ENCODE data around the gene LRRC3. TPM values are rescaled to one million over a fixed set of nuclear protein-coding genes. Genes with fewer than 3 reads are reported as not detected.
A peak's percentile ranks its signal among the peaks of the same experiment; 100 is the strongest.

LRRC3 gene
- total and polyA plus RNA-seq, 2 of the 8 experiments (the other 6 are each of a cell fraction or from before 2014, with no cell fraction given), result 3.1 to 5.4 TPM

DNA sequence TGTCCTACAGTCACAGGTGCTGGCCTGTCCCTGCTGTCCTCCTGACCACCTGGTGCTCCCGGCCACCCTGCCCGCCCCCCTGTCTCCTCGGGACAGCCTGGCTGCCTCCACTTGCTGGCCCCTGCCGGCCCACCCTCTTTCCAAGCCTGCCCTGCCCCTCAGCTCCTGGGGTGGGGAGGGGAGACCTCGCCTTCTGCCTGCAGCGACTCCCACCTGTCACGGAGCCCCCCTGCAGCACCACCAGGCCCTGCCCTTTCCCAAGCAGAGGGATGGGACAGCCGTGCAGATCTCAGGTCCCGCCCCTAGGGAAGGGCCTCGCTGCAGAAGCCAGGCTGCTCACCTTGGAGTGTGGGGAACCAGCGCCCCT, 7.5 kb downstream of the LRRC3 start:
- Histone ChIP-seq H2AK5ac (ENCODE audit: low read depth, low read length) (no peak overlapping the region), H3K36me3 (ENCODE audit: control insufficient read depth in 2 of 4, insufficient read depth in 4 of 4, low read length in 3 of 4) (no peaks in the 10 kb centered on the region), H4K91ac (replicated peaks; ENCODE audit: insufficient read length, low read length) (no peak overlapping the region), H4K5ac (ENCODE audit: insufficient read length, low read depth, low read length) (no peak overlapping the region), H3K4me2 (ENCODE audit: insufficient read depth in 1 of 2, low read depth in 2 of 2, low read length in 2 of 2) (no peak overlapping the region), H3K9me3 (ENCODE audit: insufficient read depth in 2 of 2, low read depth in 1 of 2, low read length in 1 of 2) (no peaks in the 10 kb centered on the region), H3K4me3 (ENCODE audit: extremely low read depth in 1 of 4, insufficient read depth in 2 of 4, low read depth in 3 of 4, low read length in 4 of 4) (no peak overlapping the region), H2BK120ac (replicated peaks; ENCODE audit: low read depth, low read length) (no peak overlapping the region), H3K79me1 (ENCODE audit: low read depth, low read length) (no peaks in the 10 kb centered on the region), H4K20me1 (replicated peaks in 1 of 2; ENCODE audit: control insufficient read depth in 1 of 2, insufficient read depth in 2 of 2, low read length in 2 of 2) (peaks cover 0 to 3% of the 10 kb centered on the region in 2 experiments), H3K27me3 (replicated peaks in 1 of 4; ENCODE audit: control insufficient read depth in 3 of 4, extremely low read depth in 1 of 4, insufficient read depth in 3 of 4, low read length in 3 of 4) (no peaks in the 10 kb centered on the region), H3K4ac (replicated peaks; ENCODE audit: insufficient read length, low read depth, low read length) (no peak overlapping the region), H2BK12ac (ENCODE audit: low read depth, low read length) (0 out of 2 replicates have a peak overlapping the region, but pooled peaks have one; percentile 27), H3K18ac (ENCODE audit: extremely low read depth, low read length) (no peak overlapping the region), H4K8ac (ENCODE audit: extremely low read depth, insufficient read depth, low read length) (0 out of 2 replicates have a peak overlapping the region, but pooled peaks have one; percentile 25), H2AFZ (ENCODE audit: low read length) (no peak overlapping the region), H3K27ac (ENCODE audit: low read depth, low read length) (no peak overlapping the region), H3K23me2 (ENCODE audit: low read depth, low read length) (no peaks in the 10 kb centered on the region; the same call in 1 of the 2 replicates), H2BK20ac (ENCODE audit: low read length) (no peak overlapping the region), H3K79me2 (ENCODE audit: control insufficient read depth in 1 of 2, insufficient read depth in 2 of 2, low read length in 2 of 2) (no peaks in the 10 kb centered on the region), H3K14ac (ENCODE audit: insufficient read length) (no peak overlapping the region), H2BK15ac (ENCODE audit: low read length) (no peak overlapping the region), H2BK5ac (ENCODE audit: low read depth, low read length) (0 out of 2 replicates have a peak overlapping the region, but pooled peaks have one; percentile 44), H3K23ac (ENCODE audit: insufficient read length) (no peak overlapping the region), H3K9ac (replicated peaks in 1 of 4; ENCODE audit: extremely low read depth in 1 of 4, low read depth in 3 of 4, low read length in 3 of 4) (no peak overlapping the region), H3K4me1 (replicated peaks in 1 of 4; ENCODE audit: control insufficient read depth in 3 of 4, insufficient read depth in 4 of 4, low read length in 3 of 4) (peaks cover 0 to 2% (median 0%) of the 10 kb centered on the region in 4 experiments; a peak in 2 of 7 replicates), H3K56ac (replicated peaks; ENCODE audit: insufficient read length, low read depth, low read length) (no peak overlapping the region)
- no peak for FAIRE-seq
- ChIA-PET POLR2A (ENCODE audit: partially characterized antibody) (interaction anchor here (1.3 kb wide), 1 partner anchor 13 kb away, joined by 3 read pairs; no protein-coding TSS in a partner anchor), CTCF (ENCODE audit: partially characterized antibody) (interaction anchor here (1.1 kb wide), 1 partner anchor 20 kb away, joined by 3 read pairs; no protein-coding TSS in a partner anchor)
- DNase-seq (ENCODE audit: low read depth in 1 of 2, low spot score in 2 of 2), result no peak
- 69% methylated on average over 11 of the region's 11 CpGs; no CpG with 5 or more reads in 1 of the 2 experiments for WGBS, 2 experiments (ENCODE audit: extremely low coverage in 1 of 2, insufficient coverage in 1 of 2, insufficient read length in 1 of 2, insufficient replicate concordance in 2 of 2, low coverage in 1 of 2, low lambda C conversion rate in 2 of 2, missing lambda C conversion rate in 1 of 2)
- TF ChIP-seq TEAD4 (IDR thresholded peaks at IDR 0.05; ENCODE audit: low read depth, low read length), result no peak
- TF ChIP-seq PHF8 (conservative IDR thresholded peaks at IDR 0.05; ENCODE audit: low read depth, low read length), result no peak
- TF ChIP-seq, protein P1, sequence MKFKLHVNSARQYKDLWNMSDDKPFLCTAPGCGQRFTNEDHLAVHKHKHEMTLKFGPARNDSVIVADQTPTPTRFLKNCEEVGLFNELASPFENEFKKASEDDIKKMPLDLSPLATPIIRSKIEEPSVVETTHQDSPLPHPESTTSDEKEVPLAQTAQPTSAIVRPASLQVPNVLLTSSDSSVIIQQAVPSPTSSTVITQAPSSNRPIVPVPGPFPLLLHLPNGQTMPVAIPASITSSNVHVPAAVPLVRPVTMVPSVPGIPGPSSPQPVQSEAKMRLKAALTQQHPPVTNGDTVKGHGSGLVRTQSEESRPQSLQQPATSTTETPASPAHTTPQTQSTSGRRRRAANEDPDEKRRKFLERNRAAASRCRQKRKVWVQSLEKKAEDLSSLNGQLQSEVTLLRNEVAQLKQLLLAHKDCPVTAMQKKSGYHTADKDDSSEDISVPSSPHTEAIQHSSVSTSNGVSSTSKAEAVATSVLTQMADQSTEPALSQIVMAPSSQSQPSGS (IDR thresholded peaks at IDR 0.05; ENCODE audit: low read length), result no peak
- TF ChIP-seq CEBPB (IDR thresholded peaks at IDR 0.05; ENCODE audit: low read depth, low read length), result no peak
- TF ChIP-seq EZH2 (IDR thresholded peaks at IDR 0.05; ENCODE audit: low read depth, low read length, severe bottlenecking), result no peak
- no peak for TF ChIP-seq SAP30 (IDR thresholded peaks at IDR 0.05; ENCODE audit: insufficient read depth, insufficient replicate concordance, low read length)
- TF ChIP-seq CHD2 (IDR thresholded peaks at IDR 0.05; ENCODE audit: low read length), result no peak
- no peak for TF ChIP-seq CBX8 (IDR thresholded peaks at IDR 0.05; ENCODE audit: borderline replicate concordance, low read depth, low read length)
- no peak for TF ChIP-seq FOSL1 (IDR thresholded peaks at IDR 0.05; ENCODE audit: insufficient read depth, low read depth, low read length)
- TF ChIP-seq, protein P2, sequence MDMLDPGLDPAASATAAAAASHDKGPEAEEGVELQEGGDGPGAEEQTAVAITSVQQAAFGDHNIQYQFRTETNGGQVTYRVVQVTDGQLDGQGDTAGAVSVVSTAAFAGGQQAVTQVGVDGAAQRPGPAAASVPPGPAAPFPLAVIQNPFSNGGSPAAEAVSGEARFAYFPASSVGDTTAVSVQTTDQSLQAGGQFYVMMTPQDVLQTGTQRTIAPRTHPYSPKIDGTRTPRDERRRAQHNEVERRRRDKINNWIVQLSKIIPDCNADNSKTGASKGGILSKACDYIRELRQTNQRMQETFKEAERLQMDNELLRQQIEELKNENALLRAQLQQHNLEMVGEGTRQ (IDR thresholded peaks at IDR 0.05; ENCODE audit: low read length), result no peak
- TF ChIP-seq POLR2AphosphoS5 (IDR thresholded peaks at IDR 0.05; ENCODE audit: low read depth, low read length), result no peak

Measured in H1 (cell line).